A549 (cell line): Measurements from ENCODE around the gene VIM.

Source experiments
- CTCF ChIP-seq: fragments of >200 bp; sonication (Bioruptor Twin); formaldehyde crosslinking; IDR thresholded peaks from 3 replicates; pipeline ENCODE4 v1.5.1; 2016
- PHF8 ChIP-seq: fragments of 200-600 bp; sonication (generic); IDR thresholded peaks from 2 replicates; pipeline ENCODE4 v1.6.1; 2016; ENCODE audit warnings: low read depth, mild to moderate bottlenecking, antibody characterized with exemption, moderate library complexity, borderline replicate concordance
- RARB ChIP-seq: fragments of 250-450 bp; sonication (Bioruptor Pico); IDR thresholded peaks from 2 replicates; pipeline ENCODE4 v1.8.0; 2021; ENCODE audit warnings: mild to moderate bottlenecking, moderate library complexity
- TF ChIP-seq, protein P1 (sequence below): fragments of >200 bp; sonication (Bioruptor Twin); formaldehyde crosslinking; IDR thresholded peaks from 3 replicates; pipeline ENCODE4 v1.6.1; 2016

GRCh38 chr10:17257466-17258321, 29.7 kb downstream of the VIM start:
- TF ChIP-seq RARB (CRISPR knock-in tag) (no peak), PHF8 (no peak), CTCF (peak; percentile 96)
- TF ChIP-seq, protein P1, sequence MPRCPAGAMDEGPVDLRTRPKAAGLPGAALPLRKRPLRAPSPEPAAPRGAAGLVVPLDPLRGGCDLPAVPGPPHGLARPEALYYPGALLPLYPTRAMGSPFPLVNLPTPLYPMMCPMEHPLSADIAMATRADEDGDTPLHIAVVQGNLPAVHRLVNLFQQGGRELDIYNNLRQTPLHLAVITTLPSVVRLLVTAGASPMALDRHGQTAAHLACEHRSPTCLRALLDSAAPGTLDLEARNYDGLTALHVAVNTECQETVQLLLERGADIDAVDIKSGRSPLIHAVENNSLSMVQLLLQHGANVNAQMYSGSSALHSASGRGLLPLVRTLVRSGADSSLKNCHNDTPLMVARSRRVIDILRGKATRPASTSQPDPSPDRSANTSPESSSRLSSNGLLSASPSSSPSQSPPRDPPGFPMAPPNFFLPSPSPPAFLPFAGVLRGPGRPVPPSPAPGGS, result no peak
